NCI-H748 (cell line): Measurements from ENCODE around the gene TTLL11.

Experiments
- DNase-seq: peaks from one replicate; lab custom pipeline; 2025; ENCODE audit not compliant: unreplicated experiment; lab: John Stamatoyannopoulos, UW

TTLL11 gene

DNA sequence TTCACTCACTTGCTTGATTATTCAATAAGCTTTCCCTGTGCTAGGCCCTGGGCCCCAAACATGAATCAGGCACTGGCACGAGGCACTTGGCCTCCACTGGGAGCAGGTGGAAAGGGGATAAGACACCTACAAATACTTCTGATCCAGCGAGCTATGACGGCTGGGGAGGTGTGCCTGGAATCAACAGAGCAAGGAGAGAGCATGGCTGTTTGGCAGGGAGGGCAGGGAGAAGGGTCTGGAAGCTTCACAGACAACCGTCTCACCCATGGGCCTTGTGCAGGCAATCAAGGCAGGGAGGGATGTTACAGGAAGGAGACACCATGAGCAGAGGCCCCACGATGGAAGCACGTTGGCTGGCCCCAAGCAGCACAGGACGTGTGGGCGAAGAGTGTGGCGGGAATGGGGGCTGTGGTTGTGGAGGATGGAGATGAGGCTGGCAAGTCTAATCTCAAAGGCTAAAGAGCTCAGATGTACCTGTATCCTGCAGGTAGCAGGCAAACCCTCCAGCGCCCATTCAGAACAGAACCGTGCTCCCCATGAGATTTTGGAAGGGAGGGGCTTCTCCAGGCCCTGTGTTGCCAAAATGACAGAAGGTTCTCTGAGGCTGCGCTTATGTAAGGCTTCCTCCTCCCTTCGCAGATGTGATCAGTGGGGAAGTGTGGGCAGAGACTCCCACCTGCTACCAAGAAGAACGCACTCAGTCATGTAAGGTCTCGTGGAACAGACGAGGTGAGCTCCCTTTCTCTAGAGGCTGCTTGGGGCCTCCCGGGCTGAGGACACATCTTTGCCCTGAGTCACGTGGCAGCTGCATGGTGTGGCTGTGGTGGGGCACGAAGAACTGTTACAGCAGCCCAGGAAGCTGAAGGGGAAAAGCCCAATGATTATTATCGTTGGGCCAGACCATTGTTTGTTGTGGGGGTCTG is 252.0 kb downstream of the TTLL11 start:
- DNase-seq = no peak

DNA sequence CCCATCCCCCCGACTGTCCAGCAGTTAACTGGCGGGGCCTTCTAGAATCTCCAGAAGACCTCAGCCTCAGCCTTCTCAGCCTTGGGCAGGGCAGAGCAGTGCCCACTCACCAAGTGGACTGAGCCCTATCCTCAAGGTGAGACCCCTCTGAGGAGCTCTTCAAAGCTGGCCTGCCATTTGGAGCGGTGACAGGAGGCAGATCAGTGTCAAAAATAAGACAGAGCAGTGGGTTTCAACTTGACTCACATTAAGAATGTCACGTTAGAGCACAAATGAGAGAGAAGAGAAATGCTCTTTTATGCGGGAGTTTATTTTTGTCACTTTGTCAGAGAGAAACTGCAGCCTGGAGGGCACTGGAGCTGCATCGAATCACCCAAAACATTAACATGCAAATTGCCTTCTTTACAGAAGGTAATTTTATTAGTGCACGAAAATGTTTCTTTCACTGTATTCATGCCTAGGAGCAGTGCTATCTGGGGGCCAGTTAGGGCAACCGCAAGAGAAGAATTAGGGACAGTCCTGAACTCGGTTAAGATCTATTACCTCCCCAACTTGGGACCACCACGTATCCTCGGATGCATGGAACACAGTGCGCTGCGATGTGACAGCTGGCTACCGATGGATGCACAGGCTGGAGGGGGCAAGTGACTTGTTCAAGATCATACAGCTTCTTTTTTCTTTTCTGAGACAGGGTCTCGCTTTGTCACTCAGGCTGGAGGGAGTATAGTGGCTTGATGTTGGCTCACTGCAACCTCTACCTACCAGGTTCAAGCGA is 253.2 kb downstream of the TTLL11 start:
- DNase-seq = no peak

DNA sequence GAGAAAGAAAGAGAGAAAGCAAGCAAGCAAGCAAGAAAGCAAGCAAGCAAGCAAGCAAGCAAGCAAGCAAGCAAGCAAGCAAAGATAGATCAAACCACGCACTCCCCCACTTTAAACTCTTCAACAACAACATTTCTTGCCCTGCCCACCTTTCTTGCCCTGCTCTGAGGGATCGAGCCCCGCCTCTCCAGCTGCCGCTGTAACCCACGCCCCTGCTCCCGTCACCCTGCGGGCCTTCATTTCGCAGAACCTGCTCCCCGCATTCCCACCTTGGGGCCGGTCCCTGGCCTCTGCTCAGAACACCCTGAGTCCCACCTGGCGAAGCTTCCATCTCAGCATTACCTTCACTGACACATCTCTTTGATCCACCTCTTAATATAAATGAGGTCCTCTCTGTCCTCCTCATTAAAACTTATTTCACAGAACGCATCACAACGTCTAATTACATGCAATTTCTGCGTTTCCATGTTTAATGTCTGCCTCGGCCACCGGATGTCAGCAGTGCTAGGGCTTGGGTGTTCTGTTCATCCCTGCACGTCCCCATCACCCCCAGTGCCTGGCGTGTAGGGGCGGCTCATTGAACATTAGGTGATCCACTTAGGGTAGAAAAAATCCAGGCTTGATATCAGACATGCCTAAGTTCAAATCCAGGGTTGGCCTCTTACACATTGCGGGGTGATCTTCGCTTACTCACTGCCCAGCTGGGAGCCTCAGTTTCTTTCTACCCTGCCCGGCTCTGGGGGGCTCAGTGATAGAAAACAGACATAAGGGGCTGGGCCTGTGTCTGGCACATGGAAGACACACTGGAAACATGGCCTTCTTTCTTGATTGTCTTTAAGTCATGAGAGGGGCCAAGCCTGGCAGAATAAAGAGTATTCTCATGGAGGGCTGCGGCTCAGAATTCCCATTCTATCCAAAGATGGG is 254.1 kb downstream of the TTLL11 start:
- no peak for DNase-seq

DNA sequence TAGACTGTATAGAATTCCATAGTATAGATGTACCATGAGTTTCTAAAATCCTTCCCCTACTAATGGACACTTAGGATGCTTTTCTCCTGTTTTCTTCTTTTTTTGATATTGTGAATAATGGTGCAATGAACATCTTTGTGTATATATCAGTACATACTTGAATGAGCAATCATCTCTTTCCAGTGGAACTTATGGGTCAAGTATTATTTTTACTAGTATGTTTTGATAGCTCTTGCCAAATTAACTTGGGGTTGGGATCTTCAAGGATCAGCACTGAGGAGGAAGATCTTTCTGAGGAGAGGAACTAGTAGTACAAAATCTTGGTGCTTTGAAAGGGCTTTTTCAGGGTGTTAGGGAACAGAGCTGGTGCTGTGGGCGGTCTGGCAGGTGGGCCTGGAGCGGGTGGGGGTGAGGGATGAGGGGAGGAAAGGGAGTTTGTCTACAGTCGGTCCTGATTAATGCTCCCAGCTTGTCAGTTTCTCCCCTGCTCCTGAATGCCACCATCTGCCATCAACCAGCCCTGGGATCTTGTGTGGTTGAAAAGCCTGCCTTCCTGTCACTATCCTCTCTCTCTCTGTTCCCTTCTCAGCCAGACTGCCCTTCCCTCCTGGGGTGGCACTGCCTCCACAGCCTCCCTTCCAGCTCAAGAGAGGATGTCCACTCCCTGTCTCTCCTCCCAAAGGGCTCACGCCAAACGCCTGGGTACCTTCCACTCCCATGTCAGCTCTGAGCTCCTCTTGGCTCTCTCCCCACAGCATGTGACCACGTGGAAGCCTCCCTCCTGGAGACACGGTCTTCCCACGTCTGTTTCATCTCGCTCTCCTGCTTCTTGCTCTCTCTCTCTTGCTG is 255.8 kb downstream of the TTLL11 start:
- DNase-seq = no peak

DNA sequence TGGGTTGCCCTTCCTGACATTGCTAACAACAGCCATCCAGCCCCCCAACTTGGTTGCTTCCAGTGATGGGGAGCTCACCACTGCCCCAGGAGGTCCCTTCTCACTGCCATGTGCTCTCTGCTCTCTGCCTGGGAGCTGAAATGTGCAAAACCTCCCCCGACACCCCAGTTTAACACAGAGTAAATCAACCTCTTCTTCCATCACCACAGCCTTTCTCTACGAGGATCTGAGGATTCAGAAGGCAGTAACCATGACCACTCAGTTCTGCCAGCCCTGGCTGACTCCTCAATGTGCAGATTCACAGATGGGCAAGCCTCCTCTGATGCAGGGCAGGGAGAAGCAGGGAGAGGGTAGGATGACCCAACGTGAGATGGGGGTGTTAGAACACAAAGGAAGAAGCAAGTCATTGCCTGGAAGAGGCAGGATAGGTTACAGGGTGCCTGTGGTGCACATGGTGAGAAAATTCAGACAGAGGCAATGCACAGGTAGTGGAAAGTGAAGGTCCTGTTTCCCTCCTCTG is 256.7 kb downstream of the TTLL11 start:
- no peak for DNase-seq

DNA sequence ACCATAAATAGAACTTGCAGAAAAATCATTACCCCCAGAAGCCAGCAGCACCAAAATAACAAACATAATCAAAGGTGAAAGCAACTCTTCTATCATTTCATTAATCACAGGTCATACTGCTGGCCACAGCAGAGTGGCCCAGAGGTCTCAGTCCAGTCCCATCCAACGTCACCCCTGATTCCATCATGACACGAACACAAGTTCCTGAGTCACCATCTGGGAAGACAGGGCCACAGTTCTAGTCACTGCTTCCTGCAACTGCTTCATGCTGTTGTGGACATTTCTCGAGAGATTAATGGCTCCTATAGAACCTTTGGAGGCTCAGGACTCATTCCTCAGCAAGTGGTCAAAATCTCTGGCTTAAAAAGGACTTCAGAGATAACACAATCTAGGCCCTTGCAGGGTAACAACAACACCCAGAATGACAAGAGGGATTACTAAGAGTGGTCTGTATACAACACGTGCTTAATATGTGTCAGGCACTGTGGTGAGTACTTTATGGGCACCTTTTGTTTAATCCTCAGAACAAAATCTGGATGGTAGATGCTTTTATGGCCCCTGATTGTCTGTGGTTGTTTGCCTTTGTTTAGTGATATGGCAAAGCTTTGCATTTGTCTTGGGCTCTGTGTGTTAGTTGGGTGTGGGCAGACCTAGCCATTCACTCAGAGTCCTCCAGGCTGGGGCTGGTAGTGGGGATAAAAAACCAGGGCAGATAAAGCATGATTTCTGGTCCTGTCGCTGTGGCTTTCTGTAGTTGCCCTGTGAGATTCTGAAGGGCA is 257.3 kb downstream of the TTLL11 start:
- DNase-seq = no peak

DNA sequence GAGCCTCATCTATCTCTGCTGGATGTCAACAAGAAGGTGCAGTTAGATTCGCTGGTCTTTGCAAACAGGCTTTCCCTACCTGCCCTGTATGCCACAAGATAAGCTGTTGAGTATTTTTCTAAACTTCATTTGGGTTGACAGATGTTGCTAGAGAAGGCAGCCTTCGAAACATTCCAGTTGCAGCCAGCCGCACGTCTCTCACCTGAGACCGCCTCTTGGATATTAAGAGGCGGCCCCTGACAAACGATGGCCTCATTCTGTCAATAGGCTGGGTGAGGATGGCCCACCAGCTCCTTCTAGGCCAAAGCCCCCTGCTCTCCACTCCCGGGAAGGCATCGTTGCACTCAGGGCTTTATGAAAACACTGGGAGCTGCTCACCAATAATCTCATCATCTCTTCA is 260.0 kb downstream of the TTLL11 start:
- DNase-seq = no peak

DNA sequence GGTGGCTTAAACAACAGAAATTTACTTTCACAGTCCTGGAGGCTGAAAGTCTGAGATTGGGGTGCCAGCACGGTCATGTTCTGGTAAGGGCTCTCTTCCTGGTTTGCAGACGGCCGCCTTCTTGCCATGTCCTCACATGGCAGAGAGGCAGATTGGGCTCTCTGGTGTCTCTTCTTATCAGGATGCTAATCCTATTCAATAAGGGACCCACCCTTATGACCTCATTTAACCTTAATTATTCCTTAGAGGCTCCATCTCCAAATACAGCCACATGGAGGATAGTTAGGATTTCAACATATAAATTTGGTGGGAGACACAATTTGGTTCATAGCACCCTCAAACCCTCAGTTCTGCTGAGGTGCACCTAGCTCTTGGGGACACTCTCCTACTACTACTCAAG is 261.2 kb downstream of the TTLL11 start:
- DNase-seq = no peak

DNA sequence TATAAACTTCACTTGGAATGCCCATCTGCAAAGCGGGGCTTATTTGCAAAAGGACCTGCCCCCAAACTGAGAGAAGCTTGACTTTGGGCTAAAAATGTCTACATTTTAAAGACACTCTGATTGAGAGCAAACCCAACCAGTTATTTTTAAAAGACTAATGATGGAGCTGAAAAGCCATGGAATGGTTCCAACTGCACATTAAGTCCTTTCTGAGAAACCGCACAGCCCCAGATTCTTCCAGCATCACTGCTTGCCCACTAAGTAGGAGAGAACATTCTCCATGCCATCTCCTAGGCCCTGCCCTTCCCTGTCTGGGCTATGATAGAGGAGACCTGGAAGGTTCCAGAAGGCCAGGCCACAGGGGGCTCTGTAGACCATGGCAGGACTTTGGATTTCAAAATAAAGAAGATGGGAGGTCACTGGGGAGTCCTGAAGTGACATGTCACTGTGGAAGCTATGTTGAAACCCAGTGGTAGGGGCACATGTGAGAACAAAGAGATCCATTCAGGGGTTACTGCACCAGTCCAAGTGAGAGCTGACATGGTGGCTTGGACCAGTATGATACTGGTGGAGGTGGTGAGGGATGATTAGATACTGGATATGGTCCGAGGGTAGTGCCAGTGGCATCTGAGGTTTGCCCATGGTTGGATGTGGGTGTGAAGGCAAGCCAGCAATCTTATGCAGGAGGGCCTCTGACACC is 262.5 kb downstream of the TTLL11 start:
- no peak for DNase-seq

DNA sequence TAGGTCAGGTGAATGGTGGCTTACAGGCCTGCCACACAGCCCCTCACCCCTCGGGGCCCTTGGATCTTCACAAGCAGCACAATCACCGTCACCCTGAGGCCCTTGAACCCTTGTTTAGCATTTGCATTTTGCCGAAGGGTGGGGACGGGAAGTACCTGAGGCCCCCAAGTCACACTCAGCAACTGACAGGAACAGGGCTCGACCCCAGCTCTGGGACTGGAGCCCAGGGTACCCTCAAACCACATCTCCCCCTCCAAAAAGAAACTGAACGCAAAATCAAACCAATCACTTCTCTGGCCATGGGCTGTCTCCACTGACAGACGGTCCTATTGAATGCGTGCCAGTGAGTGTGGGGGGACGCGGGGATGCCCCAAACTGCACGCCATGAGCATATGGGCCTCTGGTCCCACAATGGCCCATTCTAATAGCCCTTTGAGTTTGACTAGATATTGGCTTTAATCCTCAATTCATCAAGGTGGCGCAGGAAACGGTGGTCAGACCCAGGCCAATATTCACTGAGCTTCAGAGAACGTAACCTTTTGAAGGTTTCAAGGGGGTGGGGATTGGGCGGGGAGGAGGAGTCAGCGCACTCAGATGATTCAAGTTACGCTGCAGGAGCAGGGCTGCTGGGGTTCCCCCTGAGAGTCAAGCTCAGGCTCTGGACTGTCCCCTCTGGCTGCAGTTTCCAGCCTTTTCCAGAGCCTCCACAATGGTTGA is 265.7 kb downstream of the TTLL11 start:
- no peak for DNase-seq

DNA sequence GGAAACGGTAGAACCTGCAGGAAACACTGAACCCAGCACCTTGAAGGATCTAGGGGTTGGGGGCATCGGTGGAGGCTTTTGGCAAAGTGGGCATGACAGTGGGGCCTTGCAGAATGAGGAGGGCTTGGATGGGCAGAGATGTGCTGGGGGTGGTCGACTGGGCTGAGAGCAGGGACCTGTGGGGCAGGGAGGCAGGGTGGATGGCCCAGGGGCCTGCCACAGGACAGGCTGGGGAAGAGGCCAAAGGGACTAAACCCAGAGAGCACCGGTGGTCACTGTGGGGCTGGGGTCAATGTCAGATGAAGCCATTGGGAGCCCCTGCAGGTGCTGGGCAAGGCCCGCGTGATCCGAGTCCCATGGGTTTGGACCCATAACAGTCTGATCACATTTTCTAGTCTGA is 266.4 kb downstream of the TTLL11 start:
- DNase-seq = no peak

DNA sequence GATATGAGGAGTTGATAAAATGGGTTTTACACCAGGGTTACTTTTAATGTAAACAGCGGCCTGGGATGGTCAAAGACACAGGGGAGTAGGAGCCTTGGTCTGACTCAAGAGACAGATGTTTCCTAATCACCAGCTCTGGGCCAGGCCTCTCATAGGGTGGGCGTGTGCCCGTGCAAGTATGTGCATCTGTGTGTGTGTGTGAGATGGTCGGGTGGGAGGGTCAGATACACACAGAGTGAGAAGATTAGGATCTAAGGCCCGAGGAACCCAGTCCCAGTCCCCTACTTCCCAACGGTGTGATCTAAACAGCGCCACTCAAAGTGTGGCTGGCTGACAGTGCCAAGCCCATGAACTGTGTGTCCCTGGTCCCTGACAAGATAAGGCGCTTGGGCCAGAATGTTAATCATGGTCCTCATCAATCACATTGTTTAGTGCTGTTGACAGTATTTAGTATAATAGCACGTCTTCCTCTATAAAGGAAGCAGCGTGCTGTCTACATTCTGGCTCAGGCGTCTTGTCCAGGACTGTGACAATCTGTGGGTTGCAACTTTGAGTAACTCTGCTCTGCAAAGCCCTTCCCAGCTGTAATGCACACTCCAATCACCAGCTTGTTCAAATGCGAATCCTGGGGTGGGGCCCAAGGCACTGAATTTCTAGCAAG is 267.9 kb downstream of the TTLL11 start:
- DNase-seq = no peak

DNA sequence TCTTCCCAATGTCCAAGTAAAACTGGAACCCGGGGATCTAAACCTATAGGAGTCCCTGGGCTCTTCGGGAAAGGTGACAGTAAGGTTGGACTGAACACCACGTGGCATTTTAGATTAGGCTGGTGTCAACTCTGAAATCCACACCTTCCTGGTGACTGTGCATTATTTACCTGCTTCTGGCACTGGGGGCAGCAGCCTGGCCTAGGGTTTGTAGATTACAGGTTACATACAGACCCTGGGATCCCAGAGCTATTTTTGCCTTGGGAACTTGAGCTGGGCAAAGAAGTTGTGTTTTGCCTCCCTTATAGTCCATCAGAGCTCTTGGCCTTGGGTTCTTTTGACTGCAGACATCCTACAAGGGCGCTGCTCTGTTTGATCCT is 268.5 kb downstream of the TTLL11 start:
- no peak for DNase-seq

DNA sequence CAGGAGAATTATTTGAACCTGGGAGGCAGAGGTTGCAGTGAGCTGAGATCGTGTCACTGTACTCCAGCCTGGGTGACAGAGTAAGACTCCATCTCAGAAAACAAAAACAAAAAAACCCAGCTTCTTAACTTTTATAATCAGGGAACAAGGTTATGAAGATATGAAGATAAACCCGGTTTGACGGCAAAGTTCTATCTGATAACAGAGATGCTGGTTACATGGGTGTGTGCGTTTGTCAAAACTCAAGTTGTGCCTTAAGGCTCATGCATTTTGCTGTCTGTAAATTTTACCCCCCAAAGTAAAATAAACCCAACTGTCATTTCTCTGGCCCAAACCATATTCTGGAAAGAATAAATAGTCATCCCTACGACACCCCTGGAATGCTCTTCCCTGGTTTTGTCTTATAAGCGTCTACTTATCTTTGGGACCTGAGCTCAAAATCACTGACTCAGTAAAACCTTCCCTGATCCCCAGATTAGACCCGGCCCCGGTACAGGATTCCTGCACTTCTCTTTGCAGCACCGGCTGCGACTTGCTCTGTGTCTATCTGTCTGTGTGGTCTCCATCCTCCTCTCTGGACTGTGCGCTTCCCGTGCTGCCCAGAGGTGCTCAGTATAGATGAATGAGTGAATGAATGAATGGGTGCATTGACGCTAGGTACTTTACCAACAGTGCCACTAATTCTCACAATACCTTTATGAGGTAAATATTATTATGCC is 269.5 kb downstream of the TTLL11 start:
- DNase-seq = no peak

DNA sequence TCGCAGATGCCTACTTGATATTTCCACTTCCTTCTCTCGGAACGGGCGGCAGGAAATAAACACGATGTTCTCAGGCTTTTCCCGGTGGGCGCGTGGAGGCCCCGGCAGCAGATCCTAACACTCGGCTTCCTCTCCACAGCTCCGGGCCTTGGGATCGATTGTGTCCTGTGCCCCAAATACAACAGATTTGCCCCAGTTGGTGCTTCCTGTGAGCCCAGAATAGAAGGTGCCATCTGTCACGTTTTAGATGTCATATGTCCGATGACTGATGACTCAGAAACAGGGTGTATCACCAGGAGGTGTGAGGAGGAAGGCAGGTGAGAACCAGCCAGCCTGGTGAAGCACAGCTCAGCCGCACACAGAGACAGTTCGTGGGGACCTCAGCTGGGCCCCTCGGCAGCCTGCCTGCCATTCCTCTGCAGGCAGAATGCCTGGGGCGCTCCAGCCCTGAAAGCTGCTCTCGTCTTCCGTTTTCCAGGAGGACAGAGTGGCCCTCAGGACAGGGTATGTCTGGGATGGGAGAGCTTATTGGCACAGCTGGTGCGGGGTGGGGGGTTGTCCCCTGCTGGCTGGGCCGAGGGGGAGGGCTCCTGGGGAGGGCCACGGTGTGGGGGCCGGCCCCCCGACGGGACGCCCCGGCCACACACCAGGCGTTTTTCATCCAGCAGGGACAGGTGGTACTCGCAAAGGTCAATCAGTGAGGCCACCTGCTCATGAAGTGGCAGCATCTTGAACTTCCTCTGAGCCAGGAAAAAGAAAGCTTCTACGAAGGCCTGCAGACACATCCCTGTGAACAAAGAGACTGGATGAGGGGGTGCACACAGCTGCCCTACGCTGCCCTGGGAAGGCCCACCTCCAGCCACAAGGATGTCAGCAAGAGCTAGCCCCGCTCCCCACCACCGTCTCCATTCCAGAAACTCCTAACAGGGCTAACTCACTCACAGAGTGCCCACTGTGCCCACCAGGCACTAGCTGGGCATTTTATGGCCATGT is 270.7 kb downstream of the TTLL11 start:
- no peak for DNase-seq

DNA sequence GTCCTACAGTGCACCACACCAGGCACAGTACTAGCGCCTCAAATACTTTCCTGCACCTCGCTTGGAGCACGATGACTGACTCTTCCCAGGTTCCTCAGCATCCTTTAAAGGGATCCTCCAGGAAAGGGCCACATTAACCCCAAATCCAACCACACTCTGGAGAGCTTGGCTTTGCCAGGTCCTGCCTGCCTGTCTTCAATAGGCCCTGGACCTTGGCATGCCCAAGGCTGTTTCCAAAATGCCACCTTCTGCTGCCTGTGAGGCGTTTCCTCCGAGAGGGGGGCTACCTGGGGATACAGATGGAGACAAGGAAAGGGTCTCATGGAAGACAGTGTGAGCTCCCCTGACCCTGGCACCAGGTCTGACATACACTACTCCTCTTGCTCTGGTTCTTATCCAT is 271.8 kb downstream of the TTLL11 start:
- DNase-seq = no peak
